HepG2 (cell line): ENCODE data around the gene ITGB5. TPM values are rescaled to one million over a fixed set of nuclear protein-coding genes. Genes with fewer than 3 reads are reported as not detected.

Source experiments
- AFF4 ChIP-seq: sonication (generic); formaldehyde crosslinking; IDR thresholded peaks from 2 replicates; pipeline ENCODE4 v1.4.0; 2020; ENCODE audit warnings: missing genetic modification reagents
- CEBPG ChIP-seq: IDR thresholded peaks from 2 replicates; pipeline ENCODE4 v1.6.1; 2016
- JARID2 ChIP-seq: sonication (generic); formaldehyde crosslinking; IDR thresholded peaks from 2 replicates; pipeline ENCODE4 v1.8.1; 2023; ENCODE audit warnings: missing genetic modification reagents, inconsistent platforms; ENCODE audit not compliant: insufficient replicate concordance
- KDM4B ChIP-seq: sonication (generic); formaldehyde crosslinking; IDR thresholded peaks from 2 replicates; pipeline ENCODE4 v1.4.0; 2020; ENCODE audit warnings: missing genetic modification reagents
- LBX2 ChIP-seq: sonication (generic); formaldehyde crosslinking; IDR thresholded peaks from 2 replicates; pipeline ENCODE4 v1.5.0; 2020; ENCODE audit warnings: missing genetic modification reagents, mild to moderate bottlenecking, borderline replicate concordance
- NFRKB ChIP-seq: fragments of 450-650 bp; IDR thresholded peaks from 2 replicates; pipeline ENCODE4 v1.6.1; 2017
- PHF8 ChIP-seq: sonication (generic); formaldehyde crosslinking; IDR thresholded peaks from 2 replicates; pipeline ENCODE4 v1.5.0; 2020; ENCODE audit warnings: missing genetic modification reagents
- POGZ ChIP-seq: sonication (generic); formaldehyde crosslinking; IDR thresholded peaks from 2 replicates; pipeline ENCODE4 v1.4.0; 2020; ENCODE audit warnings: mild to moderate bottlenecking, missing genetic modification reagents
- RFXANK ChIP-seq: IDR thresholded peaks from 2 replicates; pipeline ENCODE4 v1.6.1; 2016
- ZNF124 ChIP-seq: sonication (generic); formaldehyde crosslinking; IDR thresholded peaks from 2 replicates; pipeline ENCODE4 v1.4.0; 2020; ENCODE audit warnings: missing genetic modification reagents
- ZNF274 ChIP-seq: sonication (generic); formaldehyde crosslinking; IDR thresholded peaks from 2 replicates; pipeline ENCODE4 v1.5.1; 2020; ENCODE audit warnings: mild to moderate bottlenecking, missing genetic modification reagents
- ZNF331 ChIP-seq: sonication (generic); formaldehyde crosslinking; IDR thresholded peaks from 2 replicates; pipeline ENCODE4 v1.4.0; 2020; ENCODE audit warnings: missing genetic modification reagents
- ZNF383 ChIP-seq: sonication (generic); formaldehyde crosslinking; IDR thresholded peaks from 2 replicates; pipeline ENCODE4 v1.4.0; 2020; ENCODE audit warnings: missing genetic modification reagents, mild to moderate bottlenecking, borderline replicate concordance
- ZNF446 ChIP-seq: sonication (generic); formaldehyde crosslinking; IDR thresholded peaks from 2 replicates; pipeline ENCODE4 v1.5.0; 2020; ENCODE audit warnings: mild to moderate bottlenecking, missing genetic modification reagents
- ZNF615 ChIP-seq: sonication (generic); formaldehyde crosslinking; IDR thresholded peaks from 2 replicates; pipeline ENCODE4 v1.5.0; 2020; ENCODE audit warnings: mild to moderate bottlenecking, missing genetic modification reagents, borderline replicate concordance
- ZNF713 ChIP-seq: sonication (generic); formaldehyde crosslinking; IDR thresholded peaks from 2 replicates; pipeline ENCODE4 v1.4.0; 2020; ENCODE audit warnings: mild to moderate bottlenecking, missing genetic modification reagents
- ZNF841 ChIP-seq: sonication (generic); formaldehyde crosslinking; IDR thresholded peaks from 2 replicates; pipeline ENCODE4 v1.8.1; 2023; ENCODE audit warnings: missing genetic modification reagents, borderline replicate concordance
- ZSCAN25 ChIP-seq: sonication (generic); formaldehyde crosslinking; IDR thresholded peaks from 2 replicates; pipeline ENCODE4 v1.8.0; 2022; ENCODE audit warnings: mild to moderate bottlenecking, missing genetic modification reagents
- polyA plus RNA-seq, 8 experiments: library from polyadenylated mRNA; depleted of rRNA in 3 of 8; stranded (reverse) in 7 of 8; unstranded in 1 of 8; fragments of >200 nt; fragmentation: Illumina TruSeq in 4 of 8; extraction: Trizol in 4 of 8; gene quantifications; 2 replicates each; pipeline versions ENCODE4 v1.2.1 to v1.2.3, GENCODE V29; 2011 to 2016; ENCODE audit warnings: low read depth in 4 of 8, missing spikeins in 1 of 8, mixed read lengths in 1 of 8; ENCODE audit not compliant: insufficient read depth in 1 of 8
- total RNA-seq, 5 experiments: library from RNA; depleted of rRNA; stranded (reverse); fragments of >200 nt; fragmentation: Illumina TruSeq; extraction: Trizol; gene quantifications; 2 replicates each; pipeline ENCODE4 v1.2.3, GENCODE V29; 2016; ENCODE audit warnings: low read depth in 1 of 5
- TF ChIP-seq, protein P1 (sequence below): sonication (generic); formaldehyde crosslinking; IDR thresholded peaks from 2 replicates; pipeline ENCODE4 v1.4.0; 2020; ENCODE audit warnings: mild to moderate bottlenecking, missing genetic modification reagents
- TF ChIP-seq, protein P2 (sequence below): sonication (generic); formaldehyde crosslinking; IDR thresholded peaks from 2 replicates; pipeline ENCODE4 v1.8.0; 2022; ENCODE audit warnings: mild to moderate bottlenecking, missing genetic modification reagents; ENCODE audit not compliant: insufficient replicate concordance
- TF ChIP-seq, protein P3 (sequence below): sonication (generic); formaldehyde crosslinking; conservative IDR thresholded peaks from 2 replicates; pipeline ENCODE4 v1.4.0; 2020; ENCODE audit warnings: mild to moderate bottlenecking, missing genetic modification reagents, moderate library complexity

Gene ITGB5
- total and polyA plus RNA-seq, 2 of the 13 experiments (the other 11 are each of a cell fraction or from before 2014, with no cell fraction given) = 74.1 to 343 TPM

- TF ChIP-seq ZNF383 (CRISPR knock-in tag) = no peak
- peak; percentile 59 for TF ChIP-seq CEBPG (CRISPR knock-in tag)
- TF ChIP-seq ZNF124 (CRISPR knock-in tag) = peak; percentile 62; the same call in 1 of the 2 replicates
- TF ChIP-seq ZNF446 = no peak
- no peak; the same call in 1 of the 2 replicates for TF ChIP-seq RFXANK (CRISPR knock-in tag)
- TF ChIP-seq JARID2 = peak; percentile 85
- TF ChIP-seq, protein P1, sequence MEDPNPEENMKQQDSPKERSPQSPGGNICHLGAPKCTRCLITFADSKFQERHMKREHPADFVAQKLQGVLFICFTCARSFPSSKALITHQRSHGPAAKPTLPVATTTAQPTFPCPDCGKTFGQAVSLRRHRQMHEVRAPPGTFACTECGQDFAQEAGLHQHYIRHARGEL (CRISPR knock-in tag) = no peak
- no peak for TF ChIP-seq ZNF841
- TF ChIP-seq PHF8 = peak; percentile 88
- TF ChIP-seq ZNF713 (CRISPR knock-in tag) = no peak
- TF ChIP-seq, protein P2, sequence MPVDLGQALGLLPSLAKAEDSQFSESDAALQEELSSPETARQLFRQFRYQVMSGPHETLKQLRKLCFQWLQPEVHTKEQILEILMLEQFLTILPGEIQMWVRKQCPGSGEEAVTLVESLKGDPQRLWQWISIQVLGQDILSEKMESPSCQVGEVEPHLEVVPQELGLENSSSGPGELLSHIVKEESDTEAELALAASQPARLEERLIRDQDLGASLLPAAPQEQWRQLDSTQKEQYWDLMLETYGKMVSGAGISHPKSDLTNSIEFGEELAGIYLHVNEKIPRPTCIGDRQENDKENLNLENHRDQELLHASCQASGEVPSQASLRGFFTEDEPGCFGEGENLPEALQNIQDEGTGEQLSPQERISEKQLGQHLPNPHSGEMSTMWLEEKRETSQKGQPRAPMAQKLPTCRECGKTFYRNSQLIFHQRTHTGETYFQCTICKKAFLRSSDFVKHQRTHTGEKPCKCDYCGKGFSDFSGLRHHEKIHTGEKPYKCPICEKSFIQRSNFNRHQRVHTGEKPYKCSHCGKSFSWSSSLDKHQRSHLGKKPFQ = peak; percentile 74
- no peak for TF ChIP-seq AFF4 (CRISPR knock-in tag)
- TF ChIP-seq KDM4B (CRISPR knock-in tag) = 0 out of 2 replicates have a peak, but pooled peaks have one; percentile 77
- TF ChIP-seq, protein P3, sequence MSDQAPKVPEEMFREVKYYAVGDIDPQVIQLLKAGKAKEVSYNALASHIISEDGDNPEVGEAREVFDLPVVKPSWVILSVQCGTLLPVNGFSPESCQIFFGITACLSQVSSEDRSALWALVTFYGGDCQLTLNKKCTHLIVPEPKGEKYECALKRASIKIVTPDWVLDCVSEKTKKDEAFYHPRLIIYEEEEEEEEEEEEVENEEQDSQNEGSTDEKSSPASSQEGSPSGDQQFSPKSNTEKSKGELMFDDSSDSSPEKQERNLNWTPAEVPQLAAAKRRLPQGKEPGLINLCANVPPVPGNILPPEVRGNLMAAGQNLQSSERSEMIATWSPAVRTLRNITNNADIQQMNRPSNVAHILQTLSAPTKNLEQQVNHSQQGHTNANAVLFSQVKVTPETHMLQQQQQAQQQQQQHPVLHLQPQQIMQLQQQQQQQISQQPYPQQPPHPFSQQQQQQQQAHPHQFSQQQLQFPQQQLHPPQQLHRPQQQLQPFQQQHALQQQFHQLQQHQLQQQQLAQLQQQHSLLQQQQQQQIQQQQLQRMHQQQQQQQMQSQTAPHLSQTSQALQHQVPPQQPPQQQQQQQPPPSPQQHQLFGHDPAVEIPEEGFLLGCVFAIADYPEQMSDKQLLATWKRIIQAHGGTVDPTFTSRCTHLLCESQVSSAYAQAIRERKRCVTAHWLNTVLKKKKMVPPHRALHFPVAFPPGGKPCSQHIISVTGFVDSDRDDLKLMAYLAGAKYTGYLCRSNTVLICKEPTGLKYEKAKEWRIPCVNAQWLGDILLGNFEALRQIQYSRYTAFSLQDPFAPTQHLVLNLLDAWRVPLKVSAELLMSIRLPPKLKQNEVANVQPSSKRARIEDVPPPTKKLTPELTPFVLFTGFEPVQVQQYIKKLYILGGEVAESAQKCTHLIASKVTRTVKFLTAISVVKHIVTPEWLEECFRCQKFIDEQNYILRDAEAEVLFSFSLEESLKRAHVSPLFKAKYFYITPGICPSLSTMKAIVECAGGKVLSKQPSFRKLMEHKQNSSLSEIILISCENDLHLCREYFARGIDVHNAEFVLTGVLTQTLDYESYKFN (CRISPR knock-in tag) = peak; percentile 82
- peak; percentile 92 for TF ChIP-seq POGZ (CRISPR knock-in tag)
- TF ChIP-seq ZSCAN25 (CRISPR knock-in tag) = no peak
- TF ChIP-seq LBX2 (CRISPR knock-in tag) = peak; percentile 75; the same call in 1 of the 2 replicates
- TF ChIP-seq ZNF274 (CRISPR knock-in tag) = peak; percentile 73
- peak; percentile 70; the same call in 1 of the 2 replicates for TF ChIP-seq ZNF331 (CRISPR knock-in tag)
- peak; percentile 72 for TF ChIP-seq NFRKB
- 0 out of 2 replicates have a peak, but pooled peaks have one; percentile 38 for TF ChIP-seq ZNF615 (CRISPR knock-in tag)
These were observed 156.8 kb downstream of the ITGB5 start, which contains the start of gene UMPS (continued) for GRCh38 chr3:124730129-124730940.
